ENCODE measurements around the gene TOX2. TPM values are rescaled to one million over a fixed set of nuclear protein-coding genes. Genes with fewer than 3 reads are reported as not detected.

Gene TOX2
- total RNA-seq, 1 donor from 2014 or later = 4.8 TPM

DNA sequence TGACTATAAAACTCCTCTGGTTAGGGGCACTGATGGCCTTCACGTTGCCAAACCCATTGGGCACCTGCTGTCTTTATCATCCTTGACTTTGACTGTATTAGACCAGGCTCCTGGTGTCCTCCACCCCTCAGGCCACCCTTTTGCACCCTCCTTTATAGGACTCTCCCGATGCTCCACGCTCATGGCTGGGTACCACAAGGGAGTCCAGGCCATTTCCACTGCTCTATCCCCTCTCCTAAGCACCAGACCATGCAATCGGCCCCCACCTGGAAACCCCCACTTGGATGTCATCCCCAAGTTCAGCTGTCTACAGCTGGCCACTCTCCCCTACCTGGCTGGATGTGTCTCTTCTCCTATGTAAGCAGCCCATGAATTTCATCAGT is 115.2 kb downstream of the TOX2 start:
- TF ChIP-seq, protein P1, sequence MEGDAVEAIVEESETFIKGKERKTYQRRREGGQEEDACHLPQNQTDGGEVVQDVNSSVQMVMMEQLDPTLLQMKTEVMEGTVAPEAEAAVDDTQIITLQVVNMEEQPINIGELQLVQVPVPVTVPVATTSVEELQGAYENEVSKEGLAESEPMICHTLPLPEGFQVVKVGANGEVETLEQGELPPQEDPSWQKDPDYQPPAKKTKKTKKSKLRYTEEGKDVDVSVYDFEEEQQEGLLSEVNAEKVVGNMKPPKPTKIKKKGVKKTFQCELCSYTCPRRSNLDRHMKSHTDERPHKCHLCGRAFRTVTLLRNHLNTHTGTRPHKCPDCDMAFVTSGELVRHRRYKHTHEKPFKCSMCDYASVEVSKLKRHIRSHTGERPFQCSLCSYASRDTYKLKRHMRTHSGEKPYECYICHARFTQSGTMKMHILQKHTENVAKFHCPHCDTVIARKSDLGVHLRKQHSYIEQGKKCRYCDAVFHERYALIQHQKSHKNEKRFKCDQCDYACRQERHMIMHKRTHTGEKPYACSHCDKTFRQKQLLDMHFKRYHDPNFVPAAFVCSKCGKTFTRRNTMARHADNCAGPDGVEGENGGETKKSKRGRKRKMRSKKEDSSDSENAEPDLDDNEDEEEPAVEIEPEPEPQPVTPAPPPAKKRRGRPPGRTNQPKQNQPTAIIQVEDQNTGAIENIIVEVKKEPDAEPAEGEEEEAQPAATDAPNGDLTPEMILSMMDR (IDR thresholded peaks at IDR 0.05) = no peak
- no peak overlapping the region for H3K27ac Mint-ChIP-seq
- CTCF ChIA-PET = no interaction called here
- H3K4me3 Mint-ChIP-seq = no peak overlapping the region
- H3K9me3 Mint-ChIP-seq = no peaks in the 10 kb centered on the region
- no peak for DNase-seq
- H3K27me3 Mint-ChIP-seq = peaks cover 2% of the 10 kb centered on the region
- no peaks in the 10 kb centered on the region for H3K4me1 Mint-ChIP-seq
- intact Hi-C loops (cut with micrococcal nuclease) = no loop called here
- ATAC-seq (ENCODE audit: low read depth) = no peak
- H3K36me3 Mint-ChIP-seq (ENCODE audit: low read depth) = no peaks in the 10 kb centered on the region
- POLR2A ChIA-PET = no interaction called here

DNA sequence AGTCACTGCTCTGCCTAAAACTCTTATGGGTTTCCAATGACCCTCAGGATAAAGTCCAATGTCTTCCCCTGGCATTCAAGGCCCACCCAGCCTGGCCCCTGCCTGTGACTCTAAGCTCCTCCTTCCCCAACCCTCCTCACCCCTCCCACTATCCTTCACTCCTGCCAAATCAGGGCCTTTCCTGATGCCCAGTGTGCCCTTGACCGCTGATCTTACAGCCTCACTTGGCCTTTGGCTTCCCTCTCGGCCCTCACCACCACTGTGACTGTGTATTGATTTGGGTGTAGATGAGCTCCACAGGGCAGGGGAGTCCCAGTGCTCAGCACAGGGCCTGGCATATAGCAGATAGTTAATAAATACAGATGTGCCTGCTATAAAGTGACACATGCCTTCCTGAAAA is 115.7 kb downstream of the TOX2 start:
- CTCF ChIA-PET = no interaction called here
- no peak overlapping the region for H3K4me3 Mint-ChIP-seq
- H3K27me3 Mint-ChIP-seq = peaks cover 2% of the 10 kb centered on the region

DNA sequence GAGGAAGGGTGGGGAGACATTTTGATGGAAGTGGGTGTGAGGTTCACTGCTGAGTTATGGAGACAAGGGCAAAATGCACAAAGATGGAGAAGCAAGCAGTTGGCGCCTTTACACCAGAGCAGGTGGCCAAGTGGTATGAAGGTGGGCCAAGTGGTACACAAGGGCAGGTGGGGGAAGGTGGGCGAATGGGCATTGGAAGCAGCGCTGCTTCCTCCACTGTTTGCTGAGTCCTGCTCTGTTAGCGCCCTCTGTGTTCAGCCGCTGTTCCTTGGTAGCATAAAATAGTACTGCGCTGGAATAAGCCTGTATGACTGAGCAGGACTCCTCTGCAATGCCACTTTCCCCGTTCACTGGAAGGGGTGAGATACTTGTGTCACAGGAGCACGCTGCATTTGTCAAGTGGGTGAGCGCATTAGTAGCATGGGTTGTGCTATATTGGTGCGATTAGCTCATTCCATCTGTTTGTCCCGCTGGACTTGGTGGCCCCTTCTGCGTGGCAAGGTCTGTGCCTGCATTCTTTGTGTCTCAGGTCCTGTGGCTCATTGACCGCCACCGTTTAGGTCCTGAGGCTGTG is 116.4 kb downstream of the TOX2 start:
- Mint-ChIP-seq H3K4me3 (no peak overlapping the region), H3K27me3 (peaks cover 2% of the 10 kb centered on the region), H3K9me3 (no peaks in the 10 kb centered on the region), H3K4me1 (no peaks in the 10 kb centered on the region), H3K36me3 (ENCODE audit: low read depth) (no peaks in the 10 kb centered on the region), H3K27ac (no peak overlapping the region)
- ATAC-seq (ENCODE audit: low read depth) (no peak), DNase-seq (no peak)
- intact Hi-C loops (cut with micrococcal nuclease) = no loop called here
- ChIA-PET CTCF (no interaction called here), POLR2A (no interaction called here)
- TF ChIP-seq, protein P1 (IDR thresholded peaks at IDR 0.05) = no peak

More for the DNA sequence above, 115.7 kb downstream of the TOX2 start:
- Mint-ChIP-seq H3K36me3 (ENCODE audit: low read depth) (no peaks in the 10 kb centered on the region), H3K9me3 (no peaks in the 10 kb centered on the region), H3K4me1 (no peaks in the 10 kb centered on the region), H3K27ac (no peak overlapping the region)
- TF ChIP-seq, protein P1 (IDR thresholded peaks at IDR 0.05) = no peak
- POLR2A ChIA-PET = no interaction called here
- intact Hi-C loops (cut with micrococcal nuclease) = no loop called here
- DNase-seq (no peak), ATAC-seq (ENCODE audit: low read depth) (no peak)

DNA sequence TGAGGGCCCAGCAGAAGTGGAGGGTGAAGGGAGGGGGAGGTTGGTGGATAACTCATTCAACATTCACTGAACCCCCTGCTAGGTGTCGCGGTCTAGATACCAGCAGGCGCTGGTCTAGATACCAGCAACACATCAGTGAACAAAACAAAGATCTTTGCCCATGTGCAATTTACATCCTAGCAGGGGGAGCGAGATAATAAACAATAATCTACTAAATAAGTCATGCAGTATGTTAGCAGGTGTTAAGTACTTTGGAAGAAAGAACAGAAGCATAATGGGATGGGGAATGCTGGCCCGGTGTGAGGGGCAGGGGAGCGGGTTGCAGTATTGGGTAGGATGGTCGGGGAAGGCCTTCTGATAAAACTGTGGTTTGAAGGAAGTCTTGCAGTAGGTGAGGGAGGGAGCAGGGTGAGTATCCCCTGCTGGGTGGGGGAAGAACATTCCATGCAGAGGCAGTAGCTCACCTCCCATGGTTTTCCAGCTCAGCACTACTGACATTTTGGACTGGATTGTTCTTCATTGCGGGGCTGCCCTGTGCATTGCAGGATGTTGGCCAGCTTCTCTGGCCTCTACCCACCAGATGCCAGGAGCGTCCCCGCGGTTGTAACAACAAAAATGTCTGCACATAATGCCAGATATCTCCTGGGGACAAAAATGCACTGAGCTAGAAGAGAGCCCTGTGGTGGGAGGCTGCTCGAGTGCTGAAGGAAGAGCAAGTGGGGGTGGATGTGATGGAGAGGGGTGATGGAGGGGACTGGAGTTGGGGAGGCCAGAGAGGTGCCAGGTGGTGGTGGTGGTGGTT is 117.3 kb downstream of the TOX2 start:
- ATAC-seq (ENCODE audit: low read depth) (no peak), DNase-seq (no peak)
- H3K36me3 Mint-ChIP-seq (ENCODE audit: low read depth) = no peaks in the 10 kb centered on the region
- TF ChIP-seq, protein P1 (IDR thresholded peaks at IDR 0.05) = no peak
- intact Hi-C loops (cut with micrococcal nuclease) = no loop called here
- no peaks in the 10 kb centered on the region for H3K9me3 Mint-ChIP-seq
- H3K4me1 Mint-ChIP-seq = no peaks in the 10 kb centered on the region
- H3K4me3 Mint-ChIP-seq = no peak overlapping the region
- no peak overlapping the region for H3K27ac Mint-ChIP-seq
- ChIA-PET POLR2A (no interaction called here), CTCF (no interaction called here)
- peaks cover 2% of the 10 kb centered on the region for H3K27me3 Mint-ChIP-seq

DNA sequence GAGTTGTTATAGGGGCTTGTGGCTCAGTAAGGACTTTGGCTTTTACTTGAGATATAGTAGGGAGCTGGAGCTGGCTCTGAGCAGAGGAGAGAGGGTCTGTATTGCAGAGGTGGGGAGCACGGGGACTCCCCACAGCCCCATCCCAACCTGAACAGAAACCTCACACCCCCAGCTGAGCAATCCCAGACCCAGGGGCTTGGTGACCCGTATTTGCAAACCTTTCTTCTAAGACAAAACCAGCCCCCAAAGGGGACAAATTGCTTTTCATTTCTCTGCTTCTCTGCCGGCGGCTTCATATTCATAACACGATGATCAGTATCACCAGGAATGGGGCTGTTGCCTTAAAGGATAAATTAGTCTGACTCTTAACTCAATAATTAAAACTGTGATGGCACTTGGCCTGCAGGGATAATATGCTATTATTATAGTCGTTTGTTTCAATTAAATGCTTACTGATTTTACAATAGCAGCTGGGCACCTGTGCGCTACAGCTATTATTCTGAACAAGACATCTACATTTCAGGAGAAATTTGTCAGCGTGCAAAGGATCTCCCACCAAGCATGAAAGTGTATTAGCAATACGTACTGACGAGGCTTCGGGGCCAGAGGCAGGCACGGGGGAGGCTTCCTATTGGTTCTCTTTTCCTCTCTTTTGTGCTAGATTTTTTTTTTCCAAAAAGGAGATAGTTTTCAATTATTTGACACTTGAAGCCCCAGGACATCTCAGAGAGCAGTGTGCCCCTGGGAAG is 118.1 kb downstream of the TOX2 start:
- no peaks in the 10 kb centered on the region for H3K36me3 Mint-ChIP-seq (ENCODE audit: low read depth)
- intact Hi-C loops (cut with micrococcal nuclease) = no loop called here

More for the DNA sequence above, 118.1 kb downstream of the TOX2 start:
- H3K27ac Mint-ChIP-seq = no peak overlapping the region
- no peaks in the 10 kb centered on the region for H3K9me3 Mint-ChIP-seq
- no peaks in the 10 kb centered on the region for H3K4me1 Mint-ChIP-seq
- H3K27me3 Mint-ChIP-seq = peaks cover 1% of the 10 kb centered on the region
- DNase-seq = no peak
- H3K4me3 Mint-ChIP-seq = no peak overlapping the region
- CTCF ChIA-PET = no interaction called here
- ATAC-seq (ENCODE audit: low read depth) = no peak
- POLR2A ChIA-PET = no interaction called here
- TF ChIP-seq, protein P1 (IDR thresholded peaks at IDR 0.05) = no peak
